Measurements from ENCODE around the gene DOC2B.
"Not testable (repeated sequence)": the region's sequence is repeated elsewhere in the genome, so short reads cannot be mapped to it uniquely, and the experiment has no call there.

The DOC2B gene

DNA sequence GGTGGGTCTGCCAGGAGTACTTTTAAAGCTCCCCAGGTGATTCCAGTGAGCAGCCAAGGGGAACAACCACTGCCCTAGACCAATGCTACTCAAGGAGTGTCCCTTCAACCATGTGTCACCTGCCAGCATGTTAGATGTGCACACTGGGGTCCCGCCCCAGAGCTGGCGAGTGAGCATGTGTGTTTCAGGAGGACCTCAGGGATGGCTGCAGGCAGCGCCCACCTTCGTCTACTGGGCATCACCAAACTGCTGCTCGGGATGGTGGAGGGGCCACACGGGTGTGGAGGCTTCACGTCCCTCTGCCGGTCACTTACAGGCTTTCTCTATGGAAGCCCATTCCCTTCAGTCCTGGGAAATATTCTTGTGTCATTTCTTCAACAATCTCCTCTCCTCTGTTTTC lies 29.0 kb upstream of the DOC2B start:
- DNase-seq = no peak

DNA sequence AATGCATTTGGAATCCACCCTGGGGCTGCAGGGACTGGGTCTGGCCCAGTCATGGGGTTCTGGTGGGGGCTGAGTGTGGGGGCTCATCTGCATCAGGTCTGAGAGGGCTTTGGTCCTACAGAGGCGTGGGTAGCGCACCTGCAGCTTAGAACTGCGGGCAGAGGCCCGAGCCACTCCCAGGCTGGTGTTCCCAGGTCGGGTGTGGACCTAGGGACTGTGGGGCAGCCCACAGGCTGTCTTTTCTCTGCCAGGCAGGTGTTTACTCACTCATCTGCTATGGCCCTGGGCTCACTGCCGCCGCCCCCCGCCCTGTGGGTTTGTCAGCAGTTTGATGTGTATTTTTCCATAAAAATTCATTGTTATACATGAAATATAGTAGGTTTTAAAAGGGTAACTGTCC lies 27.0 kb upstream of the DOC2B start:
- DNase-seq = no peak

DNA sequence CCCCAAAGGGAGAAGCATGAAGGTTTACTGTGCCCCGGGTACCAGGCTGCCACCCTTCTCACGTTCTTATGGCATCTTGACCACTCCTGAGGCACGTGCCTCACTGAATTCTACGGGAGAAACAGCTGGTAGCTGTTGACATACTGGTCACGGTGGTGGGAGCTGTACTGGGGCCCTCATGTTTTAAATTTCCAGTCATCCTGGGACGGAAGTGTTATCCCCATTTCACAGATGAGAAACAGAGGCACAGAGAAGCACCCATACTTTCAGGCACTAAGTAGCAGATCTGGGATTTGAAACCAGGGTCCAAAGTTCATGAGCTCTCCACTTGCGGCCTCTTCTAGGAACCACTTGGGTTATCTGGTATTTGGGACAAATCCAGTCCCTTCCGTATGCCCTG lies 26.3 kb upstream of the DOC2B start:
- DNase-seq = no peak

DNA sequence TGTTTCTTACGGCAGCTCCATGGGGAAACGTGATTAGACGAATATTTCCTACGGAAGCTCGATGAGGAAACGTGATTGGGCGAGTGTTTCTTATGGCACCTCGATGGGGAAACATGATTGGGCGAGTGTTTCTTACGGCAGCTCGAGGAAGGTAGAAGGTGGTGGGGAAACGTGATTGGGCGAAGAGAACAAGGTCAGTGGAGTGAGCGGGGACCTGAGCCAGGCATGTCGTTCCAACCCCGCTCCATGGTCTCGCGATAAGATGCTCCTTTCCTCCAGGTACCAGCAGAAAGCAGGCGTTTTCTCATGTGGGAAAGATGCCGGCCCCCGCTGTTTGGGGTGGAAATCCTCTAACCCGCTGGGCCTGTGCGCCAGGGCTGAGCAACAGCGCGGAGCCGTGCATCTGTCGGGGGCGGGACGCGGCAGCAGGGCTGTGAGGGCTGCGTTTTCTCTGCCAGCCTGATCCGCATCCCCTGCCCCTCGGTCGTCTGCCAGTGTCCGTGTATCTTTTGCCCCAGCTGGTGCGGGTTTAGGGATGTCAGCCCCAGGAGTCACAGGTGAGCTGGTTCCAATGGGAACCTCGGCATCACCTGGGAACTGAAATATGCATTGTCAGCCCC lies 25.6 kb upstream of the DOC2B start:
- DNase-seq = no peak

DNA sequence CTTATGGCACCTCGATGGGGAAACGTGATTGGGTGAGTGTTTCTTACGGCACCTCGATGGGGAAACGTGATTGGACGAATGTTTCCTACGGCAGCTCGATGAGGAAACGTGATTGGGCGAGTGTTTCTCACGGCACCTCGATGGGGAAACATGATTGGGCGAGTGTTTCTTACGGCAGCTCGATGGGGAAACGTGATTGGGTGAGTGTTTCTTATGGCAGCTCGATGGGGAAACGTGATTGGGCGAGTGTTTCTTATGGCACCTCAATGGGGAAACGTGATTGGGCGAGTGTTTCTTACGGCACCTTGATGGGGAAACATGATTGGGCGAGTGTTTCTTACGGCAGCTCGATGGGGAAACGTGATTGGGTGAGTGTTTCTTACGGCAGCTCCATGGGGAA lies 25.0 kb upstream of the DOC2B start:
- DNase-seq = not testable (repeated sequence)

DNA sequence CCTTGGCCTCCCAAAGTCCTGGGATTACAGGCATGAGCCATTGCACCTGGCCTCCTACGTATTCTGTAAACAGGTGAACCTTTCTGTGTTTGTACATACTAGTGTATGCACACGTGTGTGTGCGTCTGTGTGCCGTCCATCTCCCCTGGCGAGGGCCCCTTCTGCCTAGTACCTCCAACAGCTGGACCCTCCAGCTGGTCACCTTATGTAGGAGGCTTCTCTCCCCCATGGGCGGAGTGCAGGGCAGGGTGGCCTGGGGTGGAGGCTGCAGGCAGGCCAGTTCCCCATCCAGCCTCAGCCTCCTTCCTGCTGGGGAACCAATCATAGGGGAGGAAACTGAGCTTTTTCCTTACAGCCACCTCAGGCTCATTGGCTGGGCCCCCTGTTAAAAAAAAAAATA lies 24.4 kb upstream of the DOC2B start:
- DNase-seq = no peak

DNA sequence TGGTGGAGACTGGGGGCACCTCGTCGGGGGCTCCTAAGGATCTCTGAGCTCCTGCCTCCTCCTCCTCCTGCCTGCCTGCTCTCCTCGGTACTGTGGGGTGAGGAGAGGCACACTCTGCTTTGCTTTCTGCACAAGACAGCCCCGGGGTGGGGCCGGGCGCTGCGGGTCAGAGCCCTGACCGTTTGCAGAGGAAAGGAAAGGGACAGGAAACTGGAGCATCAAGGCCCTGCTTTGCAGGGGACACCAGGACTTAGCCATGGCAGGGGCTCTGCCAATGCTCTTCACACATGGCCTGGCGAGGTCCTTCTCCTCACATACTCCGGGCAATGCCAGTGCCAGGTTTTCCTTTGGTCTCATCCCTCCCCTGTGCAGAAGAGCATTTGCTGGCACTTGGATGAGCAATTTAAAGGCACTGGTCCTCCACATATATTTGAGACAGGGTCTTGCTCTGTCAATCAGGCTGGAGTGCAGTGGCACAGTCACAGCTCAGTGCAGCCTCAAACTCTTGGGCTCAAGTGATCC lies 23.8 kb upstream of the DOC2B start:
- no peak for DNase-seq

DNA sequence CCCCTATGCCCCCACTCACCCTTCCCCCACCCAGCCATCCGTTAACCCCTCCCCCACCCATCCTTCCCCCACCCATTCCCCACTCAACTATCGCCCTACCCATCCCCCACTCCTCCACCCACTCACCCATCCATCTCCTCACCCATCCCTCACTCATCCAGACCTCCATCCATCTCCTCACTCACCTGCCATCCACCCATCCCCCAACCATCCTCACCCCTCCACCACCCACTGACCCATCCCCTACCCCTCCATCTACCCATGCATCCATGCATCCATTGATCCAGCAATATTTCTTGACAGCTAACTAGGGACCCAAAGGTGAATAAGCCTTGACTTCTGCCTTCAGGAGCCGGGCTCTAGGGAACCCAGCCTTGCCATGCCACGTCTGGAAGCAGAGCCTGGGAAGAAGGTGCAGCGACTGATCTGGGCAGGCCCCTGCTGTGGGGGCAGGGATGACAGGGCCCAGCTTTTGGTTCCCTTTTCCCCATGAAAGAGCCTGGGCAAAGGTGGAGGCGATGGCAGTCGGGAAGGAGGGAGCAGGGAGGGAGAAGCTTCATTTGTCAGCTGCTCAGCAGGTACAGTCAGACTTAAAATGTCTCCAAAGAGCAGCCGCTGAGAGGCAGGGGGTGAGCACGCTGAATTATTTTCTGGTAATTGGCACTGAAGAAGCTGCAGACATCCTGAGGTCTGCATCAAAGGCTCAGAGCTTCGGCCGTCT lies 23.1 kb upstream of the DOC2B start:
- DNase-seq = no peak

DNA sequence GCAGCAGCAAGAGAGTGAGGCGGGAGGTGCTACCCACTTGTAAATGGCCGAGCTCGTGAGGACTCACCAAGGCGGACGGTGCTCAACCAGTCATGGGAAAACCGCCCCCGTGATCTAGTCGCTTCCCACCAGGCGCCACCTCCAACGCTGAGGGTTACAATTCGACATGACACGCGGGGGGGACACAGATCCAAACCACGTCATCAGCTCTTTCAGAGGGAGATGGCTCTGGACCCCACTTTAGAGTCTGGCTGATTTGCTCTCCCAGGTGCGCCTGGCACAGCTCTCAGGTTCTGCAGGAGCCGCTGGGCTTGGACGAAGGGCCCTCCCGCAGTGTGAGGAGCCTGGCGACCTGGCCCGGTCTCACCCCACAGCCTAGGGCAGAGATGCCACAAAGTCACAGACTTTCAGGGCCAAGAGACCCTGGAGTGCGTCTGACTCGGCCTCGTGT lies 21.1 kb upstream of the DOC2B start:
- DNase-seq = no peak

DNA sequence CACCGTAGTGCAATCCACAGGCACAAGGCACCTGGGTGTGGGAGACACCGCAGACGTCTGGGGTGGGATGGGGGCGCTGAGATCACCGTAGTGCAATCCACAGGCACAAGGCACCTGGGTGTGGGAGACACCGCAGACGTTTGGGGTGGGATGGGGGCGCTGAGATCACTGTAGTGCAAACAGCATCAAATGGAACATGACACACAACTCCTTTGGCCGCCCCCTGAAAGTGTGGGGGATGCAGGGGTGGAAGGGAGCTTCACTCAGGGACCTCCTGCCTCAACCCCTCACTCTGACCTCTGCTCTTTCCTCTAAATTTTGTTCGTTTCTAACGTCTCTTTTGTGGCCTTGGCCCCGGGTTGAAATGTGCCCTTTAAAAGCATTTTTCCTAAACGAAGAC lies 20.3 kb upstream of the DOC2B start:
- DNase-seq = not testable (repeated sequence)

DNA sequence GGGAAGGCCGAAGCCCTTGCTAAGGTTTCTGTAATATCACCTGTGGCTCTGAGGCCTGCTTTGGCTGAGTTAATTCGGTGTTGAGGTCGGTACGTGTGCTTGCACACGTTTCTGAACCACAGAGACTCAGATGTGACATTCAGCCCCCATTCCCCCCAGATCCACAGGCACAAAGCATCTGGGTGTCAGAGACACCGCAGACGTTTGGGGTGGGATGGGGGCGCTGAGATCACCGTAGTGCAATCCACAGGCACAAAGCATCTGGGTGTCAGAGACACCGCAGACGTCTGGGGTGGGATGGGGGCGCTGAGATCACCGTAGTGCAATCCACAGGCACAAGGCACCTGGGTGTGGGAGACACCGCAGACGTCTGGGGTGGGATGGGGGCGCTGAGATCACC lies 19.8 kb upstream of the DOC2B start:
- DNase-seq = not testable (repeated sequence)

DNA sequence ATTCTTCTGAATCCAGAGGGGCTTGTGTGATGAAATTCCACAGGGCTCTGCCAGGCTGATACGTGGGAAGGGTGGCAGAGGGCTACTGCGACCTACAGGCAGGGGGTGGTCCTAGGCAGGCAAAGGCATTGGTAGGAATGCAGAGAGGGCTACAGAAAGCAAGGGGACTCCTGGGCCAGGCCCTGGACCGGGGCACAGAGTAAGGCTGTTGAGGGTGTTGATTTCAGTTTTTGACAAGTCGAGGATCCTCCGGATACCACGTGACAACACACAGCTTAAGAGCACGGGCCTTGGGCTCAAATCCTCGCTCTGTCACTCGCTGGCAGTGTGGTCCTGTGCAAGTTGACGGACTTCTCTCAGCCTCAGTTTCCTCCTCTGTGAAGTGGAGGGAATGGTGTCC lies 19.1 kb upstream of the DOC2B start:
- no peak for DNase-seq

DNA sequence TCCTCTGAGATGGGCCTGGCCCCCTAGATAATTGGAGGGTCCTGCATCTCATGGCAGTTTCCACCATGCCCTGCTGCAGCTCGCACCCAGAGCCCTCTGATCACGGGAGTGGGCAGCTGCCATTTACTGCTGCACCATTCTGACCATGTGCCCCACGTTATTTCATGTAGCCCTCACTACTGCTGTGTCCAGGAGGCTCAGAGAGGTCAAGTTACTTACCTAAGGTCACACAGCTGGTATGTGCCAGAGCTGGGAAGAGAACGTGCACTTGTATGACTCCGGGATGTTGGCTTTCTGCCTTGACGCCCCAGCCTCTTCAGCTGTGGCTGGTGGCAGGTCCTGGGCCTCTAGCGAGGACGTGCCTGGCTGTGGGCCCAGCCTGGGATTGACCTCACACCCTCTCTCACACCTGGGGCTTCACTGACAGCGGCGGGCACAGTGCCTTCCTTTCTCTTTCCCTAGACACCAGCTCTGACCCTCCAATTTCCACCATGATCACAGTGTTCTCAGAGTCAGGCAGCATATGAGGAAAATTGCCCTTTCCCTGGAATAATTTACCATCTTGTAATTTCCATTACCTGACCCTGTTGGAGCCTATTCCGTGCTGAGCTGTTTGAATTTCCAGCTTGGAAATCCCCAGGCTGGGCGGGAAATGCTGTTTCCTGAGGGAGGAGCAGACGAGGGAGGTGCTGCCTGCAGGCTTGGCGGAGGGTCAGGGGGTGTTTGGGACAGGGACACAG lies 18.5 kb upstream of the DOC2B start:
- no peak for DNase-seq

DNA sequence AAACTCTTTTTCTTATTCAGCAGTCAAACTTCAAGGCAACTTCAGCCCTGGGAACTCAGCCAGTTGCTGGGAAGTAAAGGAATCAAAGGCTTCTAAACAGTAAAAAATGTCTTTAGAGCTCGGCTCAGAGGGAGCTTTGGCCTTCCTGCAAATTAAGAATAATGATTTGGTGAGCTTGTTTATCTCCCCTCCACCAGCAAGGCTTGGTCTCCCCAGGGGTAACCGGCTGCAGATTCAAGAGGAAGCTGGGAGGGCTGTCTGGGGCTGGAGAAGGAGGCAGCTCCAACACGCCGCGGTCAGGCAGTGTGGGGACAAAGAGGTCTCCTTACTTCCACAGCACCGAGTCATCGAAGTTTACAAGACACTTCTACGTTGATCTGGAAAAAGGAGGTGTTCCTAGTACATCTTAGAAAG lies 17.7 kb upstream of the DOC2B start:
- no peak for DNase-seq

DNA sequence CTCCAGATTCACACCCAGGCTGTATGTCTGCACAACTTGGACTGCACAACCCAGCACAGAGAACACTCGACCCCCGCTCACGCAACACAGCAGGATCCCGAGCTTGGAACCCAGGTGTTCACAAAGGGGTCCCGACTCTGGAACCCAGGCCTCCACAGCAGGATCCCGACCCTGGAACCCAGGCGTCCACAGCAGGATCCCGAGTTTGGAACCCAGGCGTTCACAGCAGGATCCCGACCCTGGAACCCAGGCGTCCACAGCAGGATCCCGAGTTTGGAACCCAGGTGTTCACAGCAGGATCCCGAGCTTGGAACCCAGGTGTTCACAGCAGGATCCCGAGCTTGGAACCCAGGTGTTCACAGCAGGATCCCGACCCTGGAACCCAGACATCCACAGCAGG lies 16.8 kb upstream of the DOC2B start:
- not testable (repeated sequence) for DNase-seq

DNA sequence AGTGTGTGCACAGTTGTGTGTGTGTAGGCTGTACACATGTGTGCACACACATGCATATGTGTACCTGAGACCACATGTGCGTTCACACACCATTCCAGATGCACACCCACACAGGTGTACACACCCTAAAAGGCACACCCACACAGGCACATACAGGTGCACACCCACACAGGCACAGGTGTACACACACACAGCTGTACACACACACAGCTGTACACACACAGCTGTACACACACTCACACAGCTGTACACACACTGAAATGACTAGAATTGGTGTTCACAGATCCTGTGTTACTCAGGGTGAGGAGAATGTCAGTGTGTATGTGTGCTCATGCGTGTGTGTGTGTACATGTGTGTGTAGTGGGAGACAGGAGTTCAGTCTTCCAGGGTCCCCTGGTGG lies 15.9 kb upstream of the DOC2B start:
- no peak for DNase-seq

DNA sequence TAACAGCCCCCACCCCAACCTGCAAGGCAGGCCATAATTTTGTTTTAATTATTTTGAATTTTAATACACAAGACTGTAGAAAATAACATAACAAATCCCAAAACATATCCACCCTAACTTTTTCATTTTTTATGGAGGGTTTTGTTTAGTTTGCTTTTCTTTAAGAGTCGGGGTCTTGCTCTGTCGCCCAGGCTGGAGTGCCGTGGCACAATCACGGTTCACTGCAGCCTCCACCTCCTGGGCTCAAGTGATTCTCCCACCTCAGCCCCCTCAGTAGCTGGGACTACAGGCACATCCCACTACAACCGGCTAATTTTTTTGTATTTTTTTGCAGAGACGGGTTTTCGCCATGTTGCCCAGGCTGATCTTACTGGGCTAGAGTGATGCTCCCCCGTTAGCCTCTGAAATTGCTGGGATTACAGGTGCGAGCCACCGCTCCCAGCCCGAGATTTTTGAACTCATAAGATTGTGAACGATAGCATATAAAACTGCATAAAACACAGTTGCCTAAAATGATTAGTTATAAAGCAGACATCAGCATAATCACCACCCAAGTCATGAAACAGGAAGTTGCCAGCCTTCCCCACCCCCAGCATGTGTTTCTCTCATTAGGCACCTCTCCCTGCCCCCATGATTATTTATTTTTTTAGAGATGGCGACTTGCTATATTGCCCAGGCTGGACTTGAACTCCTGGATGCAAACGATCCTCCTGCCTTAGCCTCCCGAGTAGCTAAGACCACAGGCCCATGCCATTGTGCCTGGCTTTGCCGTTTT lies 13.6 kb upstream of the DOC2B start:
- no peak for DNase-seq

DNA sequence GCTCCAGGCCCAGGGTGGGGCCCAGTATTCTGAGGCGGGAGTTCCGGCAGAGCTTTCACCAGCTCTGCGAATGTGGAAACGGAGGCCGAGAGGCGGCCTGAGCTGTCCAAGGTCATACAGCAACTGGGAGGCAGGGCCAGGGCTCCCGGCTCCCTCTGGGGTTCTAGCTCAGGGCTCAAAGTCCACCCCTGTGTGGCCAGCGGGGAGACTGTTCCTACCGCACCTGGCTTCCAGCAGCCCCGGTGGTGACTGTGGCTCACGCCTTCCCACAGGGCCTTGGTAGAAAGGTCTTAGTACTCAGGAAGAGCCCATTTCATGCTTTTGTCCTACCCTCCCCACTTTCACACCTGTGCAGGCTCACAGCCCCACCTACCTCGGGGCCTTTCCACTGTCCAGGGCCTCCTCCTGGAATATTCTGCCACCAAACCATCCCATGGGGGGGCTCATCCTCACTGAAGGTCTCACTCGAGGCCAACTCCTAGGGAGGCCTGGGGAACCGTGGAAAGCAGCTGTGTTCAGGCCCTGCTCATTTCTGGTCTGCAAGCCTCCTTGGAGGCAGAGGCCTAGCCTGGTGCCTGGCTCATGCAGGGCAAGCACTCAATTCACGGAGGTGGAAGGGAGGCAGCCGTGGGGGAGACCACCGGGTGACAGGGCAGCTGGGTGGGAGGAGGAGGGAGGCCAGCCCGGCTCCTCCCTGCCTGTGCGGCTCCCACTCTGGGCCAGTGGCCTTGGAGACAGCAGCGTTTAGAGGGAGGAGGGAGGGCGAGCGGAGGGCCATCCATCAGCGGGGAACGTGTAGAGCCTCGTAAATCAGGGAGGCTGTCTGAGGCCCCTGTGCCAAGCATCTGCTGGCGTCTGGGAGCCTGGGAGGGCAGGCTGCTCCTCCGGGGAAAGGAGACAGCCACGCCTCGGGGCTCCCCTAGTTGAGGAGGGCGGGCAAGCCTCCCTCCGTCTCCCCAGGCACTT lies 12.7 kb upstream of the DOC2B start:
- DNase-seq = no peak

DNA sequence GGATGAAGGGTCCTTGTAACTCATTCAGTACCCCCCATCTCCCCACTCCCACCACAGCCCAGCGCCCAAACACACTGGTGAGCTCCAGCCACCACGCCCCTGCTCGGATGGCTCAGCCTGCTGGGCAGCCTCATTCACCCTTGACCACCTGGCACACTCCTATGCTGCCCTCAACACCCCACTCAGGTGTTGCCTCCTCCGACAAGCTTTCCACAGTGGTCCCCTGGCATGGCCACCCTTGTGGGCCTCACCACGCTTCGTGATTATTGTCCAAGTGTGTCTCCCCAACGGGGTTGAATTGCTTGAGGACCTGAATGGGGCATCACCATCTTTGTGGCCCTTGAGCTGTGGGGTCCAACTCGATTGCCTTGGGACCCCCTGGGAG lies 12.0 kb upstream of the DOC2B start:
- DNase-seq = no peak

DNA sequence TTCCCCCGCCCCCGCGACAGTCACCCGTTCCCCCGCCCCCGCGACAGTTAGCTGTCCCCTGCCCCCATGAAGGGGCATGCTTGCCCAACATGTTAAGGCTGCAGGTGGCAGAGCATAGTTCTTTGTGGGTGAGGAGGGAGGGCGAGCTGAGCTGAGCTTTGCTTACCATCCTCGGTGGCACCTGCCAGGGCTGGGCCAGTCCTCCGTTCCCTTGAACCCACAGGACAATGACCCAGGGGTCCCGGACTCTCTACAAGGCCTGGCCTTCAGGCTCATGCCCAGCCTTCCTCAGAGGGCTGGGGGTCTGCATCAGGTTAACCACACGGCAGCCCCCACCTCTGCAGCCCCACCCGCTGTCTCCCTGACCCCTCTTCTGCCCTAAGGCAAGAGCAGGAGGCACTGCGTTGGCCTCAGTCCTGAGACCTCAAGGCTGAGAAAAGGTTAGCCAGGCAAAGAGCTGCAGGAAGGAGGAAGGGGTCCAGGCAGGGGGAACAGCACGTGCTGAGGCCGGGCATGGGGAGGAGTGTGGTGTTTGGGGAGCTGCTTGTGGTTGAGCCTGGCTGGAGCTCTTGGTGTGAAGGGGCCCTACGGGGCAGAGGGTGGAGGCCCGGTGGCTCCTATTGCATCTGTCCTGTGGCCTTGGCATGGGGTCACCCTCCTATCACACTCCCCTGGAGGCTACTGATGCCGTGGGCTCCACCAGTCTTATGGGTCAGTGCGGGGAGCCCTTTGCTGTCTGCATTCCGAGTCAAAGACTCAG lies 11.4 kb upstream of the DOC2B start:
- no peak for DNase-seq

DNA sequence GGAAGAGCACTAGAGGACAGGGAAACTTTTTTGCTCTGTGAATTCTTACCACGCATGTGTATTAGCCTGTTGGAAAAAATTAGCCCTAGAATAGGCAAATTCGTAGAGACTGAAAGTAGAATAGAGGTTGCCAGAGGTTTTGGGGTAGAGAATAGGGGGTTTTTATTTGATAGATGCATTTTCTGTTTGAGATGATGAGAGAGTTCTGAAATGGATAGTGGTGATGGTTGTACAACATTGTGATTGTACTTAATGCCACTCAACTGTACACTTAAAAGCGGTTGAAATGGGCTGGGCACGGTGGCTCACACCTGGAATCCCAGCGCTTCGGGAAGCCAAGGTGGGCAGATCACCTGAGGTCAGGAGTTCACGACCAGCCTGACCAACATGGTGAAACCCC lies 8.0 kb upstream of the DOC2B start:
- DNase-seq = no peak
